Measurements from ENCODE around the gene DMXL2.

DMXL2 gene

DNA sequence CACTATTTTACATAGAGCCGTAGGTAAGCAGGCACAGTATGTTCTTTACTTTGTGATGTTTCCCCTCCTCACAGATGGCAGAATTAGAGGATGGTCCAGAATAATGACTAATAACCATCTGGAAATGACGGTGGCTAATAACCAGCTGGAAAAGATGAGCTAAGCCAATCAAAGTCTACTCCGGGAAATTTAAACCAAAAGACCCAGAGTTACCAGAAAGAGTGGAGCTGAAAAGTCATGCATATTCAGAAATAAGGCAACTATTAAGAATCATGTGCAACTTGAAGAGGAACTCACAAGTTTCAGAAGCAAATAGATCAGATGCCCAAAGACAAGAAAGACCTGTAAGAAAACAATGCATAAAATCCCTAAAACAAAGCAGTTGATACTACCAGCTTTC is 33.6 kb downstream of the DMXL2 start:
- no peak for DNase-seq (ENCODE audit: low spot score)
- TF ChIP-seq, protein P1, sequence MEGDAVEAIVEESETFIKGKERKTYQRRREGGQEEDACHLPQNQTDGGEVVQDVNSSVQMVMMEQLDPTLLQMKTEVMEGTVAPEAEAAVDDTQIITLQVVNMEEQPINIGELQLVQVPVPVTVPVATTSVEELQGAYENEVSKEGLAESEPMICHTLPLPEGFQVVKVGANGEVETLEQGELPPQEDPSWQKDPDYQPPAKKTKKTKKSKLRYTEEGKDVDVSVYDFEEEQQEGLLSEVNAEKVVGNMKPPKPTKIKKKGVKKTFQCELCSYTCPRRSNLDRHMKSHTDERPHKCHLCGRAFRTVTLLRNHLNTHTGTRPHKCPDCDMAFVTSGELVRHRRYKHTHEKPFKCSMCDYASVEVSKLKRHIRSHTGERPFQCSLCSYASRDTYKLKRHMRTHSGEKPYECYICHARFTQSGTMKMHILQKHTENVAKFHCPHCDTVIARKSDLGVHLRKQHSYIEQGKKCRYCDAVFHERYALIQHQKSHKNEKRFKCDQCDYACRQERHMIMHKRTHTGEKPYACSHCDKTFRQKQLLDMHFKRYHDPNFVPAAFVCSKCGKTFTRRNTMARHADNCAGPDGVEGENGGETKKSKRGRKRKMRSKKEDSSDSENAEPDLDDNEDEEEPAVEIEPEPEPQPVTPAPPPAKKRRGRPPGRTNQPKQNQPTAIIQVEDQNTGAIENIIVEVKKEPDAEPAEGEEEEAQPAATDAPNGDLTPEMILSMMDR (IDR thresholded peaks at IDR 0.05; ENCODE audit: borderline replicate concordance, control extremely low read depth, extremely low read depth, insufficient read depth, missing control alignments): no peak
- in situ Hi-C loops (cut with MboI; ENCODE audit: low sequenced_read_pairs, unreplicated experiment): no loop called here

DNA sequence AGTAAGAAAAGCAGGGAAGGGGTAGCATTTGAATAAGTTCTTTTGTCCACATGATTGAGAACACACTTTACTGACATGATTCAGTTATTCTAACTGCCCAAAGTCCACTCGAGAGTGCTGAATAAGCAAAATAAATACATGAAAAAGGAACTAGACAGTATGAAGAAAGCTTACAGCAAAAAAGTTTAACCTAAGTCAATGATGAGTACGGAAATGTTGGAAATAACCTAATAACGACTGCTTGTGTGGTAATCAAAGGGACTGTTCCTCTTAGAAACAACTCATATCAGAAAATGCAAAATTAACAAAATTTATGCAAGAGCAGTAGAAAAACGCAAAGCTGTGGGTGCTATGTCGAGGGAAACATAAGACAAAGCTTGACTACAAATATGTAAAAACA is 36.6 kb downstream of the DMXL2 start:
- TF ChIP-seq, protein P1 (IDR thresholded peaks at IDR 0.05; ENCODE audit: borderline replicate concordance, control extremely low read depth, extremely low read depth, insufficient read depth, missing control alignments): no peak
- DNase-seq (ENCODE audit: low spot score): no peak
- in situ Hi-C loops (cut with MboI; ENCODE audit: low sequenced_read_pairs, unreplicated experiment): no loop called here

DNA sequence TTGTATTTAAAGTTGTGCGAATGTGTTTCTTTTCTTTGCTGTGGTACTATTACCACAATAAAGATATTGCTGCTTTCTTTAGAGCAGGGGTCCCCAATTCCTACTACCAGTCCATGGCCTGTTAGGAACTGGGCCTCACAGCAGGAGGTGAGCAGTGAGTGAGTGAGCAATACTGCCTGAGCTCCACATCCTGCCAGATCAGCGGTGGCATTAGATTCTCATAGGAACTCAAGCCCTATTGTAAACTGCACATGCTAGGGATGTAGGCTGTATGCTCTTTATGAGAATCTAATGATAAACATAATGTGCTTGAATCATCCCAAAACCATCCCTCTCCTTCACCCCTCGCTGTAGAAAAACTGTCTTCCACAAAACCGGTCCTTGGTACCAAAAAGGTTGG is 41.6 kb downstream of the DMXL2 start:
- TF ChIP-seq, protein P1 (IDR thresholded peaks at IDR 0.05; ENCODE audit: borderline replicate concordance, control extremely low read depth, extremely low read depth, insufficient read depth, missing control alignments): no peak
- no peak for DNase-seq (ENCODE audit: low spot score)
- in situ Hi-C loops (cut with MboI; ENCODE audit: low sequenced_read_pairs, unreplicated experiment): no loop called here

DNA sequence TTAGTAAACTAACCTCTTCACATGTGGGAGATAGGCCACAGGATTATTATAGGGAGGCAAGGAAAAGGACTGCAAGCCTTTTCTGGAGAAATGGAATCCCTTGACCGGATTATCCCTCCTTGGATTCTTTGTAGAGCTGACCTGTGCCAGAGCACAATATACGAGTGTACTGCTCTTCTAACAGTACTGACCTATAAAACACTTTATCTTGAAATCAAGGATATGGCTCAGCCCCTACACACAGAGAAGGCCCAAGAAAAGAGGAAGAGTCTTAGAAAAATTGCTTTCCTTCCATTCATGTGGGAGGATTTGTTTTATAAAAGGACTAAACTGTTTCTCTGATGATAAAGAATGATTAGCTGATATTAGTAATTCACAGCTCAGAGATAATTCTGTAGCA is 42.2 kb downstream of the DMXL2 start:
- in situ Hi-C loops (cut with MboI; ENCODE audit: low sequenced_read_pairs, unreplicated experiment): no loop called here
- no peak for DNase-seq (ENCODE audit: low spot score)
- TF ChIP-seq, protein P1 (IDR thresholded peaks at IDR 0.05; ENCODE audit: borderline replicate concordance, control extremely low read depth, extremely low read depth, insufficient read depth, missing control alignments): no peak

DNA sequence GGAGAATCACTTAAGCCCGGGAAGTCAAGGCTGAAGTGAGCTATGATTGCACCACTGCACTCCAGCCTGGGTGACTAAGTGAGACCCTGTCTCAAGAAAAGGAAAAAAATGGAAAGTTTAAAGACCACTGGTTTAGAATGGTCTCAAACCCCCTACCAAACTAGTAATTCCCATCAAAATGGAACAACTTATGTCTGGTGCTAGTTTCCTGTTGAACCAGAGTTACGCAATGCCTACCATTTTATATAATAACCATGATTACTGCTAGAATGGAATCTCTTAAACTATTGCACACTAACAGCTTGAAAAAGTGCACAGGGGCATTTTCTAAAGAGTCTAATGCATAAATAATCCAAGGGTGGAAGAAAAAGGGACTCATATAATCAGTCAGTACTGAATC is 43.6 kb downstream of the DMXL2 start:
- in situ Hi-C loops (cut with MboI; ENCODE audit: low sequenced_read_pairs, unreplicated experiment): no loop called here
- DNase-seq (ENCODE audit: low spot score): no peak
- TF ChIP-seq, protein P1 (IDR thresholded peaks at IDR 0.05; ENCODE audit: borderline replicate concordance, control extremely low read depth, extremely low read depth, insufficient read depth, missing control alignments): no peak

DNA sequence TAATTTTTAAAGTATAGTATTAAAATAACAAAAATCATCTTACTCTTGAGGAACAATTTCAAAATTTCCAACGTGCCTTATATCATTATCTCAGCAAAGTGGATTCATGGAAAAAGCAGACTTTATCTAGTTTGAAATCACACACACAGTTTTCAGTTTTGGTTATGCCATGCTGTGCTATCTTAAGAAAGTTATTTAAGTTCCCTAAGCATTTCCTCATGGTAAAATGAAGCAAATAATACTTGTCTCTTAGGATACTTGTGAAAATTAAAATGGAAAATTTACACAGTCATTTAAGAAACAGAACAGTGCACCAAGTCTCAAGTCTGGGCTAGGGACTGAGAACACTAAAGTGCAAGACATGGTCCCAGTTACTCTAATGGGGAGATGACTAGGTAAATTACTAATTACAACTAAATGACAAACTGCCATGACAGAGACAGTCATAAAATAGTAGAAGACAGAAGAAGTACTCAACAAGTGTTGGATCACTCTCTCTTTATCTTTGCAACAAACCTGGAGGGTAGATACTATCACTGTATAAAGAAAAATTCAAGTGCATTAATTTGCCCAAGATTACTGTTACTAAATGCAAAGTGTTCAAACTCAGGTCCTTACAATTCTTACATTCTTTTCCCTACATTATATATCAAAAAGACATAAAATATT is 44.8 kb downstream of the DMXL2 start:
- TF ChIP-seq, protein P1 (IDR thresholded peaks at IDR 0.05; ENCODE audit: borderline replicate concordance, control extremely low read depth, extremely low read depth, insufficient read depth, missing control alignments): no peak
- in situ Hi-C loops (cut with MboI; ENCODE audit: low sequenced_read_pairs, unreplicated experiment): no loop called here
- no peak for DNase-seq (ENCODE audit: low spot score)
